Hepatocyte (in vitro differentiated cells): Measurements from ENCODE around the gene VWA1.

Source experiments
- EZH2 ChIP-seq: fragments of 200-600 bp; sonication (generic); IDR thresholded peaks from 2 replicates; pipeline ENCODE4 v1.6.1; 2016; ENCODE audit warnings: antibody characterized with exemption, mild to moderate bottlenecking, borderline replicate concordance
- TF ChIP-seq, protein P1 (sequence below): fragments of 200-600 bp; sonication (generic); IDR thresholded peaks from 2 replicates; pipeline ENCODE4 v1.5.1; 2016; ENCODE audit warnings: antibody characterized with exemption, mild to moderate bottlenecking; ENCODE audit not compliant: poor library complexity

GRCh38 chr1:1437033-1437903, 1.8 kb downstream of the VWA1 start:
- no peak for TF ChIP-seq EZH2
- TF ChIP-seq, protein P1, sequence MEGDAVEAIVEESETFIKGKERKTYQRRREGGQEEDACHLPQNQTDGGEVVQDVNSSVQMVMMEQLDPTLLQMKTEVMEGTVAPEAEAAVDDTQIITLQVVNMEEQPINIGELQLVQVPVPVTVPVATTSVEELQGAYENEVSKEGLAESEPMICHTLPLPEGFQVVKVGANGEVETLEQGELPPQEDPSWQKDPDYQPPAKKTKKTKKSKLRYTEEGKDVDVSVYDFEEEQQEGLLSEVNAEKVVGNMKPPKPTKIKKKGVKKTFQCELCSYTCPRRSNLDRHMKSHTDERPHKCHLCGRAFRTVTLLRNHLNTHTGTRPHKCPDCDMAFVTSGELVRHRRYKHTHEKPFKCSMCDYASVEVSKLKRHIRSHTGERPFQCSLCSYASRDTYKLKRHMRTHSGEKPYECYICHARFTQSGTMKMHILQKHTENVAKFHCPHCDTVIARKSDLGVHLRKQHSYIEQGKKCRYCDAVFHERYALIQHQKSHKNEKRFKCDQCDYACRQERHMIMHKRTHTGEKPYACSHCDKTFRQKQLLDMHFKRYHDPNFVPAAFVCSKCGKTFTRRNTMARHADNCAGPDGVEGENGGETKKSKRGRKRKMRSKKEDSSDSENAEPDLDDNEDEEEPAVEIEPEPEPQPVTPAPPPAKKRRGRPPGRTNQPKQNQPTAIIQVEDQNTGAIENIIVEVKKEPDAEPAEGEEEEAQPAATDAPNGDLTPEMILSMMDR, result no peak
